Measurements from ENCODE around the gene LRTM1.

LRTM1 gene

DNA sequence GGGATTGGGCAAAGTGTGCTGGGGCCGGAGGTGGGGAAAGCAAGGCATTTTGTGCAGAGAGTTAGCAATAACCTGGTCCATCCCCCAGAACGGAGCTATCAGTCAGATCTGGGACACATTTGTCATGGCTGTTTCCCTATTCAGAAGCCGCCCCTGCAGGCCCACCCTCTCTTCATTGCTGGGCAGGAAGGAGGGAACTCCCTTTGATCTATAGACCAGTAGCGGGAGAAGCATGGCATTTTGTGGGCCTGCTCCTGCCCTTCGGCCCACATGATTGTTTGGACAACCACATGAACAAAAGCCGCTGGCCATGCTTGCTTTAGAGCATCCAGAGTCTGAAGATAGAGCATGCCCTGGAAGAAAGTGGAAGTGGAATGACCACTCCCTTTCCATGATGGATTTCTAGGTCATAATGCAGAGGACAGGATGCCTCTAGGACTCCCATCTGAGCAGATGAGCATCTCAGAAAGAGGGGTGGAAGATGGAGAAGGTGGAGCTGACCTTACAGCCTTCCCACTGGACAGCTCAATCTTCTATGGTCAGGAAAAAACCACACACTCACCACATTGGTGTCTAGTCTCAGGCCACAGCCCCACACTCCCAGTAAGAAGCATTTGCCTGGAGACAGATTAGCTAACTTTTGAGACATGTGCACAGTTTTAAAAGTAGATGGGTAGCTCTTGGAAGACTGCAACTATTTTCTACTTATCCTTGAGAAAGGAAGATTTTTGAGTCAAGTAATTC is 11.9 kb upstream of the LRTM1 start:
- DNase-seq, result no peak

DNA sequence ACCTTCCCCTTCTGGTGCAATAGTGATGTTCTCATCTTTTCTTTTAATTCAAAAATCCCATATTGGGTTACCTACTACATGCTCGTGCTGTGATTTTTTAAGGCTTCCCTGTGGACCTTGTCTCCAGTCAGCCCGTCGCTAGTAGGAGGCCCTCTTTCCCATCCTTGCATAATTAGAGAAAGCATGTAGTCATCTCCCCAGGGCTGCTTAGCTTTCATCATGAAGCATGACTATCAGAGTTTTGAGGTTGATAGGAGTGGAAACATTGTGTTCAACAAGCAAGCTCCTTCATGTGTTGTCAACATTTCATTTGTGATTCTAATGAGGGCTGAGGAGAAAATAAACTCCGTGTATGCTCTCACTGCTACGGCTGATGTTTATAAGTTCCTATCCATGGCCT is 8.7 kb upstream of the LRTM1 start:
- no peak for DNase-seq

DNA sequence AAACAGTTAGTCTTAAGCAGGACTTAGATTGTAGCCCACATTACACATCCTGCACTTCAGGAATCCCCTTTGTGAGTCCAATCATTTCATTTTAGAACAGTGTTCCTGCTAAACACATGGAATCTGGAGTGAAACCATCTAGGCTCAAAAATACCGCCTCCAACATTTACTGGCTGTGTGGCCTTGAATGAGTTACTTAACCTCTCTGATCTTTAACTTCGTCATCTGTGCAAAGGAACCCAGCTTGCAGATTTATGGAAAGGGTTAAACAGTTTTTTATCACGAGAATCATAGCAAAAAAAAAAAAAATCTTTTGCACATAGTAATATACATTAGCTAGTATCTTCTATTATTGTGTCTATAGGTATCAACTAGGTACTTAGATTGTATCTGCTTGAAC is 8.0 kb upstream of the LRTM1 start:
- DNase-seq, result no peak

DNA sequence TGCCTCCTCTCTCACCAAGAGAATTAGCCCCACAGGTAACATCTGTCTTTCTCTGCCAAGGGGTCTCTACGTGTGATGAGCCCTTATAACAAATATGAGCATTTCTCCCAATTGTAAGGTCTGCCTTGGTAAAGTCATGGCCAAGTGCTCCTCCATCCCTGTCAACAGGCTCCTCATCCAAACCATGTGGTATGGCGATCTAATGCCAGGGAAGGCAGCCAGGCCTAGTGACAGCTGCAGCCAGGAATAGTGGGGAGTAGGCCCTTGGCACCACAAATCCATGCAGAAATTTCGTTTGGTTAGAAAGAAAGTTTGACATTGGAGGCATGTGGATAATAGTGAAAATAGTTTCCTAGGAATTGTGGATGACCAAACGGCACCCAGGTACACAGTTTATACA is 4.7 kb upstream of the LRTM1 start:
- DNase-seq, result no peak

GRCh38 chr3:54931182-54931581 is 3.3 kb upstream of the LRTM1 start:
- no peak for DNase-seq

DNA sequence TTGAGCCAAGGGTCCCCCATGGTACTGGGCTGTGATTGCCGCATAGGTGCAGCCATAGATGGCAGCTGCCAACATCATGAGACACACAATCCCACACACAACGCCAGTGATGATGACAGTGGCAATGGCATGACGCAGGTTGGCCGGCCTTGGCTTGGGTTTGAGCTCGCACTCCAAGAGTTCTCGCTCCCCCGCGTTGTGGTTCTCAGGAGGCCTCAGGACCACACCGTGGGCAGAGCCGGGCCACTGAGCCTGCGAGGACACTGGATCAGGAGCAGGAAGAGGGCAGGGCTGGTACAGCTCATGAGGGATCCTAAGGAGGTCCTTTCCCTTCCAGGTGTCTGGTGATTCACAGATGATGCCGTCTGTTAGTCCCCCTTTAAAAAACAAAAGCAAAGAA is 9.3 kb downstream of the LRTM1 start:
- no peak for DNase-seq

- no peak for DNase-seq
Measured at GRCh38 chr3:54917862-54918261, 10.0 kb downstream of the LRTM1 start.

- DNase-seq, result no peak
Measured at GRCh38 chr3:54917174-54917573, 10.7 kb downstream of the LRTM1 start.

DNA sequence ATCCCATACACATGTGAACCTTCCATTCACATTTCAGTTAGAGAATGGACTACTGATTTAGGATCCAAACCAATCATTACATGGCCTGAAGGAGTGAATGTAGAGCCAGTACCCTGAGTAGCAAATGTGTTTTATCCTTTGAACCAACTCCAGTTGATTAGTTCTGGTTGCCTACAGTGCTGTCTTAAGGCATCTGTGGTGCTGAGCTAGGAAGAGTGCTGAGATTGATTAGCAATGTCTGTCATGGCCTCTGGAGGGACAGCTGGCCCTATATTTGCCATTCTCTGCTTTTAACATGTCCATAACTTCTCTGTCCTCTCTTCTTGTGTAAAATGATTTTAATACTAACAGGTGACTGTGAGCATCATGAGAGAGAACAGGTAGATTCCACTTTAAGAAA is 11.1 kb downstream of the LRTM1 start:
- no peak for DNase-seq

GRCh38 chr3:54915976-54916375 is 11.9 kb downstream of the LRTM1 start:
- DNase-seq, result no peak

- no peak for DNase-seq
Measured at GRCh38 chr3:54915181-54915580, 12.7 kb downstream of the LRTM1 start.

DNA sequence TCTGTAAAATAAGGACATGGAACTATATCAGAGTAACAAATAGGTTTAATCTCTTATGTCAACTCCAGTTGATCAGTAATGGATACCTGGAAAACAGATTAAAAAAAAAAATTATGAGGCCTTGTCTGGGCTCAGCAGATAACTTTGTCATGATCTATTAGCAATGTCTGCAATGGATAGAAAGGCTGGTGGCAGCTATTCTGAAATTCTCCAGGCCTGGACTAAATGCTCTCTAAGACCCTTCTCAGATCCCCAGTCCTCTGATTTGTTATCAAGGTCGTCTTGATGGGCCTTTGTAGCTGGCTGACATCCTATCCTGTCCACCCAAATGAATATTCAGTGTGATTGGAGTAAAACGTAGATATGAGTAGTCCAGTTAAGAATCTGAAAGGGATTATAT is 13.7 kb downstream of the LRTM1 start:
- DNase-seq, result no peak

DNA sequence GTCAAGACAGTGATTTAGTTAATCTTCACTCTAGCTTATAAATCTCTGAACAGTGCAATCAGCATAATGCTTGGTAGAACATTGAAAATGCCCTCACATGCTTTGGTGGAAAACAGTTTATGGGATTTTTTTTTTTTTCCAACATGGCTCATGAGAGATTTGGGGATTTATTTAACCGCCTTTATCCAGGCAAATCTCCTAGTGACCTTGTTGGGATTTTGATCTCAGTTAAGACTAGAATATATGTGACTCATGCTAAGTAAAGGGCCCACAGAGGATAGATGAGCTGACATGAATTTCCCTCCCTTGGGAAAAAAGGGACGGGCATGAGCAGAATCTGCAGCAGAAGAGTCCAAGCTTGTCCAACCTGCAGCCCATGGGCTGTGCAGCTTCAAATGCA is 18.7 kb downstream of the LRTM1 start:
- DNase-seq, result no peak

DNA sequence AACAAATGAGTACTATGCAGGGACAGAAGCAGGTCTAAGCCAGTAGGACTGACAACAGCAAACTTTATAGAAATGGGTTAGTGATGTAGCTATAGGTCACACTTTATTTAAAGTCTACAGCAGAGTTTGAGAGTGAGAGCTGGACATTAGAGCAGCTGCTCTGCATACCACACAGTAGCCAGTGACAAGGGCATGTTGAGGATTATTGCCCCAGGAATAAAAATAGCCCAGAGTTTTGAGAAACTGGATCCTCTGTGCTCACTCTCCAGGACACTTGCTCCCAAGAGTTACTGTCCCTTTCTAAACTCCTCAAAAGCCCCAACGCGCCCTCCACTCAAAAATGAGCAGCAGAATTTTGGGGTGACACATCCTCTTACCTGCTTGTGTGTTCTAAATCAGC is 21.1 kb downstream of the LRTM1 start:
- no peak for DNase-seq

- DNase-seq, result no peak
Measured at GRCh38 chr3:54905920-54906319, 21.9 kb downstream of the LRTM1 start.

DNA sequence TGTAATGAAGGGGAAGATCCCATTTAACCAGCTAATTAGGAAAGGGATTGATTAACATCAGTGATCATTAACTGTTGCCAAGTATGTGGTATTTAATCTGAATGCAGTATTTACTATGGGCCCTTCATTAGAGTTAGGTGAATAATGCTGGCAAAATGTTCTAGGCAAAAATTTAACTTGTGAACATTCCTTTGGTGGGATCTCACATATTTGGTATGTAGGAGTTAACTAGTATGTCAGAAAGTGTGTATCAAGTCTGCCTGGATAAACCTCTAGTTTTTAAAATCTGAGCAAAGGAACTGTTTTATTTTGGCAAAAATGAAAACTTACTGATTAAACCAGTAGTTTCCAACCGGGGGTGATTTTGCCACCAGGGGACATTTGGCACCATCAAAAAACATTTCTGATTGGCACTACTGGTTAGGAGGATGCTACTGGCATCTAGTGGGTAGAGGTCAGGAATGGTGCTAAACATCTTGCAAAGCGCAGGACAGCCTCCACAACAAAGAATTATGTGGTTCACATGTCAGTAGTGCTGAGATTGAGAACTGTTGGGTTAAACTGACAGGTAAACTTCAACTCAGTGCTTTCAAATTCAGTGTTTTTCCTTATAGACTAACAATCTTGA is 22.5 kb downstream of the LRTM1 start:
- no peak for DNase-seq

- no peak for DNase-seq
Measured at GRCh38 chr3:54901906-54902685, 25.8 kb downstream of the LRTM1 start.

DNA sequence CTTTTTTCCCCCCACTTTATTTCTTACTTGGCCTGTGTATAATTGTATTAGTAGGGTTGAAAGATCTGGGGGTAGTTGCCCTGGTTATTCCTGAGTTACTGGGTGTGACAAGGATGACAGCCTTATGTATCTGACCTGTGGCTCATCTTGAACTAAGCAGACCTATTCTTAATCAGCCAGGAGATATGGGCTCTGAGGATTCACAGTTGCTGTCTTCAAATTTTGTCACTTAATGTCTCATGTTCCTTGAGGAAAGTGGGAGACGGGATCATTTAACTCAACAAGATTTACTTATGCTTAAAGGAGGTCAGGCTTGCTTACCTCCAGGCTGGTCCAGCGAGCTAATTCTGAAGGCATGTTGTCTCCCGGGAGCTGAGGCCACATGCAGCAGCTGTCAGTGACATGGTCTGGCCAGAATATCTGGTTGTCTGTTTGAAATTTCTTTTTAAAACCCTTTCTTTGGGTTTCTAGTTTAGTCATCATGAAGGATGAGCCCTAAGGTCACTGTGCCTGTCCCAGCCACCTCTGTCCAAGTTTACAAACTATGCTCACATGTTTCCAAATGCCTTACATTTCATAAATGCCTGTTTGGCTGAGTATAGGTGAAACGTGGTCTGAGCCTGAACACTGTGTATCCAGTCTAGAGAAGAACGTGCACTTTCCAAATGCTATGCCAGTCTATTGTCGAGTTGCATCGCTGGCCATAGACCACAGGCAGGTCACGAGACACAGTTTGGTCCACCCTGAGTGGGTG is 26.8 kb downstream of the LRTM1 start:
- no peak for DNase-seq

DNA sequence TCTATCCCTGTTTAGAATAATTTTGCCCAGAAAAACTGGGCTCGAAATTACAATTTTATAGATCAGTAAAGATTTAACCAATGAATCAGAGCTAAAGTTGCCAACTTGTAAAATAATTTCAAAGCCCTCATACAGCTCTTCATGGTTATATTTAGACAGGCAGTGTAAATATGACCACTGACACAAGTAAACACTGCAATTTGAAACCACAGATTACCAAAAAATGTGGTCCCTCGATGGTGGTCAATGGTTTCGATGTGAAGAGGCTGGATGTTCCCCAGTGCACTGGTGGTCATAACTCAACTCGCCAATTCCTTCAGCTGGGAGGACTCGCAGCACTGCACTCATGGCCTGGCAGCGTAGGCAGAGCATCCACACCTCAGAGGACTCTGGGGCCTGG is 28.6 kb downstream of the LRTM1 start:
- no peak for DNase-seq

GRCh38 chr3:54897028-54897711 is 30.7 kb downstream of the LRTM1 start:
- DNase-seq, result no peak

GRCh38 chr3:54895613-54896012 is 32.2 kb downstream of the LRTM1 start:
- DNase-seq, result no peak

GRCh38 chr3:54892168-54892567 is 35.7 kb downstream of the LRTM1 start:
- no peak for DNase-seq

DNA sequence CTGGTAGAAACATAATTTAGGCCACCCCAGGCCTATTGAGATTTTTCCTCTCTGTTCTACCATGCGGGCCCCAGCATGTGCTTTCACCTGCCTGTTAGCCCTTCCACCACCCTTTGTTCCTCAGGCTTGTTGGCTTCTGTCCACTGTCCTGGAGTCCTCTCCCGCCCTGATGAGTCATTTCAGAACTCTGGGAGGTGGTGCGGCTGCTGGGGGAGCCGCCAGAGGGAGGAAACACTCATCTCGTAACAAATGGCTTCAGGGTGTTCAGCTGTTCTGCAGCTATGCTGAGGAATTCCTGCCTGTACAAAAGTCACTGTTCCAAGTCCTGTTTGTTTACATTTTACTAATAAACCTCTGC is 36.3 kb downstream of the LRTM1 start:
- no peak for DNase-seq

All from CD4-positive, alpha-beta T cell treated with Interferon gamma for 1 hour (primary cell).